Keratinocyte (primary cell): ENCODE data around the gene CDKN2D. TPM values are rescaled to one million over a fixed set of nuclear protein-coding genes. Genes with fewer than 3 reads are reported as not detected.

Experiments
- DNase-seq: peaks from one replicate; pipeline ENCODE4 v3.0.0-alpha.2; 2011; ENCODE audit warnings: low read depth, missing footprints, low spot score
- FAIRE-seq: peaks from 2 replicates; lab custom pipeline; 2011; peaks lifted over from hg19 to GRCh38; lab: Jason Lieb, UNC
- H2AFZ ChIP-seq: 2 replicates; pipeline ENCODE4 v1.6.0; 2012; ENCODE audit warnings: low read length, control low read depth, inconsistent platforms; ENCODE audit not compliant: control insufficient read depth
- H3K27ac ChIP-seq: 2 replicates; pipeline ENCODE4 v1.5.1; 2011; ENCODE audit warnings: low read length; ENCODE audit not compliant: control insufficient read depth, insufficient read depth
- H3K27me3 ChIP-seq: 3 replicates; pipeline ENCODE4 v1.6.0; 2011; ENCODE audit warnings: low read length; ENCODE audit not compliant: control insufficient read depth, insufficient read depth; ENCODE audit errors: extremely low read depth
- H3K36me3 ChIP-seq, 2 experiments: 2 replicates in 1 of 2; 3 replicates in 1 of 2; pipeline ENCODE4 v1.5.1; 2011; ENCODE audit warnings: low read length in 2 of 2, mild to moderate bottlenecking in 1 of 2; ENCODE audit not compliant: control insufficient read depth in 2 of 2, insufficient read depth in 2 of 2; ENCODE audit errors: extremely low read depth in 1 of 2
- H3K4me1 ChIP-seq: 3 replicates; pipeline ENCODE4 v1.5.1; 2011; ENCODE audit warnings: low read length; ENCODE audit not compliant: control insufficient read depth, insufficient read depth; ENCODE audit errors: extremely low read depth
- H3K4me2 ChIP-seq: 3 replicates; pipeline ENCODE4 v1.6.0; 2011; ENCODE audit warnings: low read depth, low read length; ENCODE audit not compliant: control insufficient read depth, insufficient read depth; ENCODE audit errors: extremely low read depth
- H3K4me3 ChIP-seq, 3 experiments: fragments of 200-600 bp in 1 of 3; sonication (generic) in 1 of 3; 2 replicates in 2 of 3; 3 replicates in 1 of 3; pipeline ENCODE4 v1.5.1; 2011 to 2016; ENCODE audit warnings: low read length in 3 of 3, mild to moderate bottlenecking in 3 of 3, control low read depth in 2 of 3, inconsistent platforms in 1 of 3, low read depth in 1 of 3, mixed read lengths in 1 of 3, mixed run types in 1 of 3, moderate library complexity in 1 of 3; ENCODE audit not compliant: control insufficient read depth in 2 of 3, insufficient read depth in 2 of 3; ENCODE audit errors: extremely low read depth in 1 of 3
- H3K79me2 ChIP-seq: 2 replicates; pipeline ENCODE4 v1.6.0; 2012; ENCODE audit warnings: low read length; ENCODE audit not compliant: control insufficient read depth, insufficient read depth
- H3K9ac ChIP-seq: 3 replicates; pipeline ENCODE4 v1.6.0; 2011; ENCODE audit warnings: low read length; ENCODE audit not compliant: control insufficient read depth, insufficient read depth; ENCODE audit errors: extremely low read depth
- H3K9me1 ChIP-seq: 3 replicates; pipeline ENCODE4 v1.6.0; 2011; ENCODE audit warnings: low read length; ENCODE audit not compliant: control insufficient read depth, insufficient read depth; ENCODE audit errors: extremely low read depth
- H3K9me3 ChIP-seq: 2 replicates; pipeline ENCODE4 v1.5.1; 2012; ENCODE audit warnings: low read depth, low read length; ENCODE audit not compliant: control insufficient read depth
- H4K20me1 ChIP-seq: 3 replicates; pipeline ENCODE4 v1.6.0; 2011; ENCODE audit warnings: low read length; ENCODE audit not compliant: control insufficient read depth, insufficient read depth; ENCODE audit errors: extremely low read depth
- CTCF ChIP-seq, 3 experiments: IDR thresholded peaks in 1 of 3; conservative IDR thresholded peaks in 1 of 3; optimal IDR thresholded peaks in 1 of 3; 2 replicates in 2 of 3; 3 replicates in 1 of 3; pipeline versions ENCODE3 to v1.5.1; 2011; ENCODE audit warnings: low read length in 3 of 3, mild to moderate bottlenecking in 3 of 3, moderate library complexity in 2 of 3, control low read depth in 1 of 3, inconsistent platforms in 1 of 3; ENCODE audit not compliant: insufficient read depth in 2 of 3; ENCODE audit errors: extremely low read depth in 1 of 3
- EZH2 ChIP-seq: IDR thresholded peaks from one replicate; pipeline ENCODE4 v1.6.1; 2012; ENCODE audit warnings: inconsistent platforms, mild to moderate bottlenecking, low read length, moderate library complexity
- dilution Hi-C: fragments of 300-500 bp; cut with MboI; formaldehyde crosslinking; loops from one replicate; pipeline ENCODE4 v1.7.0; 2020; ENCODE audit warnings: low sequenced_read_pairs; ENCODE audit not compliant: extremely low pct_ligation_motif_present
- polyA plus RNA-seq, 5 experiments: library from polyadenylated mRNA; depleted of rRNA in 3 of 5; stranded (reverse) in 3 of 5; stranded (forward) in 1 of 5; unstranded in 1 of 5; fragments of >200 nt; gene quantifications; 1 replicate in 1 of 5; 2 replicates in 3 of 5; 3 replicates in 1 of 5; pipeline versions ENCODE4 v1.2.1 to v1.2.3, GENCODE V29; 2011 to 2012; ENCODE audit warnings: missing spikeins in 2 of 5, low read depth in 1 of 5, low replicate concordance in 1 of 5

Gene CDKN2D
- polyA plus RNA-seq, 1 donor (not counting 4 experiments of a cell fraction or from before 2014, with no cell fraction given) = 3.9 TPM

GRCh38 chr19:10535613-10536012 lies 33.2 kb downstream of the CDKN2D start:
- H3K79me2 ChIP-seq = no peaks in the 10 kb centered on the region
- H2AFZ ChIP-seq = peak overlapping the region; percentile 16
- peak; percentile 100 for FAIRE-seq
- peak overlapping the region; percentile 29 for H3K9ac ChIP-seq
- dilution Hi-C loops = no loop called here
- H3K9me1 ChIP-seq = no peaks in the 10 kb centered on the region
- H3K36me3 ChIP-seq = no peaks in the 10 kb centered on the region
- H3K4me1 ChIP-seq = peaks cover 26% of the 10 kb centered on the region
- H3K9me3 ChIP-seq = no peaks in the 10 kb centered on the region
- H3K4me3 ChIP-seq = peak overlapping the region in 2 of 3 experiments; percentile 7 to 19
- DNase-seq = peak; percentile 79
- peak overlapping the region; percentile 51 for H3K27ac ChIP-seq
- TF ChIP-seq EZH2 (no peak), CTCF (optimal IDR thresholded peaks at IDR 0.05 in 1 of 3, IDR thresholded peaks at IDR 0.05 in 1 of 3, conservative IDR thresholded peaks at IDR 0.05 in 1 of 3; ENCODE audit: extremely low read depth in 1 of 3, insufficient read depth in 2 of 3, low read length in 3 of 3) (no peak)
- H3K27me3 ChIP-seq = no peaks in the 10 kb centered on the region
- H3K4me2 ChIP-seq = peak overlapping the region; percentile 87
- H4K20me1 ChIP-seq = no peaks in the 10 kb centered on the region

- no peak for DNase-seq
- dilution Hi-C loops = no loop called here
- H3K36me3 ChIP-seq = no peaks in the 10 kb centered on the region
- peak; percentile 85 for FAIRE-seq
- no peaks in the 10 kb centered on the region for H3K9me3 ChIP-seq
- no peak overlapping the region for H3K4me3 ChIP-seq
- no peaks in the 10 kb centered on the region for H4K20me1 ChIP-seq
- H3K9ac ChIP-seq = no peak overlapping the region
- H3K9me1 ChIP-seq = no peaks in the 10 kb centered on the region
- peak overlapping the region; percentile 58 for H2AFZ ChIP-seq
- peaks cover 26% of the 10 kb centered on the region for H3K4me1 ChIP-seq
- peak overlapping the region; percentile 45 for H3K27ac ChIP-seq
- TF ChIP-seq CTCF (optimal IDR thresholded peaks at IDR 0.05 in 1 of 3, IDR thresholded peaks at IDR 0.05 in 1 of 3, conservative IDR thresholded peaks at IDR 0.05 in 1 of 3; ENCODE audit: extremely low read depth in 1 of 3, insufficient read depth in 2 of 3, low read length in 3 of 3) (no peak), EZH2 (no peak)
- H3K4me2 ChIP-seq = peak overlapping the region; percentile 32
- H3K79me2 ChIP-seq = no peaks in the 10 kb centered on the region
- H3K27me3 ChIP-seq = no peaks in the 10 kb centered on the region
Measured at GRCh38 chr19:10533646-10534386, 35.0 kb downstream of the CDKN2D start.
